H9 (cell line): ENCODE results near the gene LAMC2. TPM values are rescaled to one million over a fixed set of nuclear protein-coding genes. Genes with fewer than 3 reads are reported as not detected.

Experiments
- DNase-seq: peaks from one replicate; pipeline ENCODE4 v3.0.0-alpha.2; 2017
- H2AFZ ChIP-seq: one replicate; pipeline ENCODE4 v1.6.1; 2013; ENCODE audit warnings: mild to moderate bottlenecking, low read length, control low read depth, moderate library complexity
- H2AK5ac ChIP-seq: 2 replicates; pipeline ENCODE4 v1.6.1; 2013; ENCODE audit warnings: low read length, control low read depth, mixed read lengths; ENCODE audit not compliant: insufficient read length
- H2BK120ac ChIP-seq: one replicate; pipeline ENCODE4 v1.6.1; 2013; ENCODE audit warnings: low read depth, mild to moderate bottlenecking, low read length, control low read depth, inconsistent platforms; ENCODE audit not compliant: poor library complexity, severe bottlenecking
- H2BK12ac ChIP-seq: 2 replicates; pipeline ENCODE4 v1.6.1; 2013; ENCODE audit warnings: low read length, control low read depth, mixed read lengths, low read depth; ENCODE audit not compliant: insufficient read length
- H2BK15ac ChIP-seq: 2 replicates; pipeline ENCODE4 v1.6.1; 2013; ENCODE audit warnings: low read depth, low read length, control low read depth
- H2BK20ac ChIP-seq: one replicate; pipeline ENCODE4 v1.6.1; 2013; ENCODE audit warnings: low read depth, mild to moderate bottlenecking, low read length, control low read depth, inconsistent platforms; ENCODE audit not compliant: poor library complexity, severe bottlenecking
- H2BK5ac ChIP-seq: 2 replicates; pipeline ENCODE4 v1.6.1; 2013; ENCODE audit warnings: low read length, control low read depth, mixed read lengths; ENCODE audit not compliant: insufficient read length
- H3K14ac ChIP-seq: 2 replicates; pipeline ENCODE4 v1.6.1; 2013; ENCODE audit warnings: low read length, control low read depth; ENCODE audit not compliant: insufficient read depth
- H3K18ac ChIP-seq: 2 replicates; pipeline ENCODE4 v1.6.1; 2013; ENCODE audit warnings: low read depth, mild to moderate bottlenecking, mixed read lengths, low read length, control low read depth; ENCODE audit not compliant: insufficient read length
- H3K23ac ChIP-seq: 2 replicates; pipeline ENCODE4 v1.6.1; 2013; ENCODE audit warnings: low read length, control low read depth, mixed read lengths, low read depth; ENCODE audit not compliant: insufficient read length
- H3K23me2 ChIP-seq: 2 replicates; pipeline ENCODE4 v1.6.1; 2013; ENCODE audit warnings: low read depth, mild to moderate bottlenecking, mixed read lengths, low read length, control low read depth; ENCODE audit not compliant: insufficient read length, poor library complexity, severe bottlenecking
- H3K27ac ChIP-seq: 2 replicates; pipeline ENCODE4 v1.5.1; 2013; ENCODE audit warnings: low read length, control low read depth, mixed read lengths, low read depth; ENCODE audit not compliant: insufficient read length
- H3K27me3 ChIP-seq: 2 replicates; pipeline ENCODE4 v1.6.1; 2013; ENCODE audit warnings: low read length, control low read depth, inconsistent platforms; ENCODE audit not compliant: insufficient read depth
- H3K4ac ChIP-seq: 2 replicates; pipeline ENCODE4 v1.6.1; 2013; ENCODE audit warnings: low read depth, mild to moderate bottlenecking, control low read depth, inconsistent platforms, low read length, moderate library complexity
- H3K4me1 ChIP-seq: 2 replicates; pipeline ENCODE4 v1.6.1; 2013; ENCODE audit warnings: low read length, control low read depth, inconsistent platforms; ENCODE audit not compliant: insufficient read depth
- H3K4me2 ChIP-seq: 2 replicates; pipeline ENCODE4 v1.6.1; 2013; ENCODE audit warnings: low read length, control low read depth, mixed read lengths; ENCODE audit not compliant: insufficient read length, insufficient read depth
- H3K56ac ChIP-seq: 2 replicates; pipeline ENCODE4 v1.6.1; 2013; ENCODE audit warnings: low read depth, mild to moderate bottlenecking, mixed read lengths, low read length, control low read depth; ENCODE audit not compliant: insufficient read length
- H3K79me1 ChIP-seq: 2 replicates; pipeline ENCODE4 v1.6.1; 2013; ENCODE audit warnings: low read depth, mild to moderate bottlenecking, moderate library complexity, low read length, control low read depth, inconsistent platforms; ENCODE audit not compliant: insufficient read depth, poor library complexity, severe bottlenecking
- H3K79me2 ChIP-seq: 2 replicates; pipeline ENCODE4 v1.6.1; 2013; ENCODE audit warnings: low read length, control low read depth, inconsistent platforms; ENCODE audit not compliant: insufficient read depth
- H3K9ac ChIP-seq: 2 replicates; pipeline ENCODE4 v1.6.1; 2013; ENCODE audit warnings: low read length, control low read depth, mixed read lengths; ENCODE audit not compliant: insufficient read length; ENCODE audit errors: extremely low read depth
- H3K9me3 ChIP-seq: one replicate; pipeline ENCODE4 v1.6.1; 2013; ENCODE audit warnings: low read depth, low read length, inconsistent platforms; ENCODE audit not compliant: control insufficient read depth
- H3T11ph ChIP-seq: one replicate; pipeline ENCODE4 v1.6.1; 2013; ENCODE audit warnings: mild to moderate bottlenecking, low read length, control low read depth, inconsistent platforms
- H4K20me1 ChIP-seq: one replicate; pipeline ENCODE4 v1.6.1; 2013; ENCODE audit not compliant: control insufficient read depth, insufficient read length, insufficient read depth
- H4K5ac ChIP-seq: 2 replicates; pipeline ENCODE4 v1.6.1; 2013; ENCODE audit warnings: low read depth, mild to moderate bottlenecking, mixed read lengths, low read length, control low read depth; ENCODE audit not compliant: insufficient read length
- H4K8ac ChIP-seq: replicated peaks from 2 replicates; pipeline ENCODE4 v1.6.1; 2013; ENCODE audit warnings: low read length, control low read depth, mixed read lengths, low read depth; ENCODE audit not compliant: insufficient read length
- H4K91ac ChIP-seq: 2 replicates; pipeline ENCODE4 v1.6.1; 2013; ENCODE audit warnings: low read depth, mild to moderate bottlenecking, moderate library complexity, mixed read lengths, low read length, control low read depth; ENCODE audit not compliant: insufficient read length
- H3K27ac Mint-ChIP-seq, 3 experiments: 2 replicates in 2 of 3; 3 replicates in 1 of 3; pipeline ENCODE4 v1.8.0; 2020 to 2021; ENCODE audit warnings: mixed read lengths in 3 of 3, mild to moderate bottlenecking in 1 of 3, moderate library complexity in 1 of 3
- H3K27me3 Mint-ChIP-seq: 2 replicates; pipeline ENCODE4 v1.8.0; 2021; ENCODE audit warnings: low read depth, mild to moderate bottlenecking, moderate library complexity, mixed read lengths
- H3K36me3 Mint-ChIP-seq, 3 experiments: 2 replicates in 2 of 3; 3 replicates in 1 of 3; pipeline ENCODE4 v1.8.0; 2020 to 2021; ENCODE audit warnings: low read depth in 3 of 3, mixed read lengths in 3 of 3; ENCODE audit not compliant: insufficient read depth in 1 of 3
- H3K4me1 Mint-ChIP-seq, 2 experiments: 2 replicates each; pipeline ENCODE4 v1.8.0; 2020; ENCODE audit warnings: mixed read lengths in 2 of 2
- H3K4me3 Mint-ChIP-seq, 2 experiments: 2 replicates in 1 of 2; 3 replicates in 1 of 2; pipeline ENCODE4 v1.8.0; 2020 to 2021; ENCODE audit warnings: mild to moderate bottlenecking in 2 of 2, mixed read lengths in 2 of 2, moderate library complexity in 1 of 2
- H3K9me3 Mint-ChIP-seq, 2 experiments: 2 replicates in 1 of 2; 3 replicates in 1 of 2; pipeline ENCODE4 v1.8.0; 2020; ENCODE audit warnings: mild to moderate bottlenecking in 2 of 2, mixed read lengths in 2 of 2, moderate library complexity in 1 of 2
- WGBS: extraction: QIAGEN DNeasy Blood & Tissue Kit; methylation state at CpG from one replicate; pipeline ENCODE4 v1.1.7; 2013; ENCODE audit warnings: missing lambda C conversion rate, low lambda C conversion rate, mixed read lengths; ENCODE audit not compliant: insufficient read length; ENCODE audit errors: extremely low coverage; 5-methylcytosine and 5-hydroxymethylcytosine counted together
- total RNA-seq: library from RNA; stranded (reverse); gene quantifications from 2 replicates; pipeline ENCODE4 v1.2.1, GENCODE V29; 2021
- TF ChIP-seq, protein P1 (sequence below): fragments of 200-600 bp; sonication (generic); conservative IDR thresholded peaks from 3 replicates; pipeline ENCODE4 v1.8.0; 2021; ENCODE audit warnings: antibody characterized with exemption, mild to moderate bottlenecking

Gene LAMC2
- total RNA-seq, 1 experiment from 2014 or later = 7.4 TPM

GRCh38 chr1:183195142-183195574, 9.1 kb downstream of the LAMC2 start:
- no peaks in the 10 kb centered on the region for H3K23me2 ChIP-seq
- Mint-ChIP-seq H3K4me3 (no peak overlapping the region), H3K27ac (peak overlapping the region; percentile 31 to 83 (median 66); a peak in 5 of 7 replicates), H3K4me1 (peaks cover 29 to 30% of the 10 kb centered on the region in 2 experiments), H3K9me3 (no peaks in the 10 kb centered on the region), H3K27me3 (no peaks in the 10 kb centered on the region; the same call in 1 of the 2 replicates), H3K36me3 (no peaks in the 10 kb centered on the region)
- H3T11ph ChIP-seq = no peak overlapping the region
- H3K23ac ChIP-seq = no peak overlapping the region
- no peaks in the 10 kb centered on the region for H3K9me3 ChIP-seq
- H4K5ac ChIP-seq = no peak overlapping the region
- no peak overlapping the region for H2AFZ ChIP-seq
- no peak overlapping the region for H3K27ac ChIP-seq
- H2BK12ac ChIP-seq = no peak overlapping the region
- no CpG with 5 or more reads among the region's 3 CpGs for WGBS
- no peak overlapping the region for H3K4me2 ChIP-seq
- H3K79me1 ChIP-seq = no peaks in the 10 kb centered on the region
- H2BK5ac ChIP-seq = no peak overlapping the region
- H2BK15ac ChIP-seq = no peak overlapping the region
- no peak overlapping the region for H3K56ac ChIP-seq
- no peaks in the 10 kb centered on the region for H3K27me3 ChIP-seq
- no peak overlapping the region for H3K4ac ChIP-seq
- no peak overlapping the region for H3K14ac ChIP-seq
- no peak overlapping the region for H3K9ac ChIP-seq
- H2AK5ac ChIP-seq = no peak overlapping the region
- H4K8ac ChIP-seq = no peak overlapping the region
- H3K4me1 ChIP-seq = peaks cover 11% of the 10 kb centered on the region; the same call in 1 of the 2 replicates
- H4K91ac ChIP-seq = no peak overlapping the region
- 0 out of 2 replicates have a peak, but pooled peaks cover 1% of the 10 kb centered on the region for H3K79me2 ChIP-seq
- H2BK120ac ChIP-seq = no peak overlapping the region
- no peaks in the 10 kb centered on the region for H4K20me1 ChIP-seq
- H3K18ac ChIP-seq = no peak overlapping the region
- no peak for DNase-seq
- TF ChIP-seq, protein P1, sequence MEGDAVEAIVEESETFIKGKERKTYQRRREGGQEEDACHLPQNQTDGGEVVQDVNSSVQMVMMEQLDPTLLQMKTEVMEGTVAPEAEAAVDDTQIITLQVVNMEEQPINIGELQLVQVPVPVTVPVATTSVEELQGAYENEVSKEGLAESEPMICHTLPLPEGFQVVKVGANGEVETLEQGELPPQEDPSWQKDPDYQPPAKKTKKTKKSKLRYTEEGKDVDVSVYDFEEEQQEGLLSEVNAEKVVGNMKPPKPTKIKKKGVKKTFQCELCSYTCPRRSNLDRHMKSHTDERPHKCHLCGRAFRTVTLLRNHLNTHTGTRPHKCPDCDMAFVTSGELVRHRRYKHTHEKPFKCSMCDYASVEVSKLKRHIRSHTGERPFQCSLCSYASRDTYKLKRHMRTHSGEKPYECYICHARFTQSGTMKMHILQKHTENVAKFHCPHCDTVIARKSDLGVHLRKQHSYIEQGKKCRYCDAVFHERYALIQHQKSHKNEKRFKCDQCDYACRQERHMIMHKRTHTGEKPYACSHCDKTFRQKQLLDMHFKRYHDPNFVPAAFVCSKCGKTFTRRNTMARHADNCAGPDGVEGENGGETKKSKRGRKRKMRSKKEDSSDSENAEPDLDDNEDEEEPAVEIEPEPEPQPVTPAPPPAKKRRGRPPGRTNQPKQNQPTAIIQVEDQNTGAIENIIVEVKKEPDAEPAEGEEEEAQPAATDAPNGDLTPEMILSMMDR = no peak
- H2BK20ac ChIP-seq = no peak overlapping the region
